Measurements from ENCODE around the gene FBXO33. TPM values are rescaled to one million over a fixed set of nuclear protein-coding genes. Genes with fewer than 3 reads are reported as not detected.

Gene FBXO33
- polyA plus RNA-seq, 3 donors: 9.0 to 14.8 (median 14.1) TPM

- no peaks in the 10 kb centered on the region for H3K27me3 Mint-ChIP-seq (ENCODE audit: low read depth in 3 of 3)
- no peaks in the 10 kb centered on the region for H3K9me3 ChIP-seq (replicated peaks in 1 of 2; ENCODE audit: control insufficient read depth in 1 of 2, insufficient read depth in 1 of 2, low read length in 2 of 2)
- peaks cover 24% of the 10 kb centered on the region for H3K79me2 ChIP-seq (ENCODE audit: insufficient read depth, low read length)
- H3K27ac ChIP-seq (ENCODE audit: low read depth in 1 of 2, low read length in 2 of 2): no peak overlapping the region
- no peak overlapping the region for H3K27ac Mint-ChIP-seq
- H2AFZ ChIP-seq (ENCODE audit: insufficient read depth, low read depth, low read length, poor library complexity, severe bottlenecking): no peak overlapping the region
- no peak overlapping the region for H3K4me3 Mint-ChIP-seq
- WGBS (ENCODE audit: insufficient coverage): no CpG with 5 or more reads among the region's 2 CpGs
- H3K4me3 ChIP-seq (replicated peaks in 1 of 3; ENCODE audit: low read depth in 2 of 3, low read length in 3 of 3): no peak overlapping the region
- H3K9me3 Mint-ChIP-seq: no peaks in the 10 kb centered on the region
- no peaks in the 10 kb centered on the region for H3K27me3 ChIP-seq (ENCODE audit: control insufficient read depth in 2 of 2, insufficient read depth in 2 of 2, low read length in 2 of 2)
- H3K4me2 ChIP-seq (replicated peaks; ENCODE audit: extremely low read depth, low read length, poor library complexity, severe bottlenecking): no peak overlapping the region
- no peak for TF ChIP-seq CTCF (IDR thresholded peaks at IDR 0.05)
- no peaks in the 10 kb centered on the region for H3K36me3 ChIP-seq (replicated peaks in 1 of 2; ENCODE audit: control insufficient read depth in 1 of 2, insufficient read depth in 2 of 2, low read length in 2 of 2)
- no peak overlapping the region for H3K9ac ChIP-seq (ENCODE audit: insufficient read depth, low read length, poor library complexity, severe bottlenecking)
- H3K36me3 Mint-ChIP-seq: peaks cover 0 to 2% of the 10 kb centered on the region in 2 donors
- H4K20me1 ChIP-seq (ENCODE audit: insufficient read depth, low read length): peaks cover 23% of the 10 kb centered on the region
- peaks cover 27% of the 10 kb centered on the region in 2 donors for H3K4me1 ChIP-seq (ENCODE audit: control insufficient read depth in 1 of 2, insufficient read depth in 2 of 2, low read length in 2 of 2)
- intact Hi-C loops (cut with micrococcal nuclease): loop anchor here (5.0 to 10.0 kb wide), 3 partner anchors 257 to 330 kb away; partner anchors contain the start of genes SEC23A (in 2 of the 2), PNN (in 1 of the 2) and TRAPPC6B (in 1 of the 2)
- peaks cover 28% of the 10 kb centered on the region for H3K4me1 Mint-ChIP-seq
- DNase-seq: peak; percentile 11 to 41 (median 12)
Measured at GRCh38 chr14:39434401-39434800, 2.2 kb upstream of the FBXO33 start.

GRCh38 chr14:39433452-39433813, 1.2 kb upstream of the FBXO33 start:
- intact Hi-C loops (cut with micrococcal nuclease): loop anchor here (5.0 to 10.0 kb wide), 3 partner anchors 256 to 329 kb away; partner anchors contain the start of genes SEC23A (in 2 of the 2), PNN (in 1 of the 2) and TRAPPC6B (in 1 of the 2)
- H4K20me1 ChIP-seq (ENCODE audit: insufficient read depth, low read length): peaks cover 32% of the 10 kb centered on the region
- H3K4me3 ChIP-seq (replicated peaks in 1 of 3; ENCODE audit: low read depth in 2 of 3, low read length in 3 of 3): peak overlapping the region; percentile 62 to 98 (median 69)
- peak overlapping the region; percentile 94 for H3K4me2 ChIP-seq (replicated peaks; ENCODE audit: extremely low read depth, low read length, poor library complexity, severe bottlenecking)
- peaks cover 33% of the 10 kb centered on the region for H3K79me2 ChIP-seq (ENCODE audit: insufficient read depth, low read length)
- peaks cover 38% of the 10 kb centered on the region for H3K4me1 Mint-ChIP-seq
- peaks cover 0 to 2% of the 10 kb centered on the region in 2 donors for H3K36me3 Mint-ChIP-seq
- WGBS (ENCODE audit: insufficient coverage): no CpG with 5 or more reads among the region's 8 CpGs
- H3K27ac Mint-ChIP-seq: peak overlapping the region; percentile 61 to 100 (median 96)
- no peaks in the 10 kb centered on the region for H3K27me3 ChIP-seq (ENCODE audit: control insufficient read depth in 2 of 2, insufficient read depth in 2 of 2, low read length in 2 of 2)
- no peaks in the 10 kb centered on the region for H3K9me3 Mint-ChIP-seq
- no peaks in the 10 kb centered on the region for H3K9me3 ChIP-seq (replicated peaks in 1 of 2; ENCODE audit: control insufficient read depth in 1 of 2, insufficient read depth in 1 of 2, low read length in 2 of 2)
- peak overlapping the region; percentile 90 for H3K4me3 Mint-ChIP-seq
- no peaks in the 10 kb centered on the region for H3K36me3 ChIP-seq (replicated peaks in 1 of 2; ENCODE audit: control insufficient read depth in 1 of 2, insufficient read depth in 2 of 2, low read length in 2 of 2)
- H3K9ac ChIP-seq (ENCODE audit: insufficient read depth, low read length, poor library complexity, severe bottlenecking): peak overlapping the region; percentile 78
- H3K4me1 ChIP-seq (ENCODE audit: control insufficient read depth in 1 of 2, insufficient read depth in 2 of 2, low read length in 2 of 2): peaks cover 27 to 34% of the 10 kb centered on the region in 2 donors
- H3K27me3 Mint-ChIP-seq (ENCODE audit: low read depth in 3 of 3): no peaks in the 10 kb centered on the region
- no peak for DNase-seq
- H3K27ac ChIP-seq (ENCODE audit: low read depth in 1 of 2, low read length in 2 of 2): peak overlapping the region; percentile 90 to 96
- peak overlapping the region; percentile 90 for H2AFZ ChIP-seq (ENCODE audit: insufficient read depth, low read depth, low read length, poor library complexity, severe bottlenecking)
- TF ChIP-seq CTCF (IDR thresholded peaks at IDR 0.05): no peak
